SKM-1 (cell line): ENCODE measurements around the gene TPM3.
"Not testable (repeated sequence)": the region's sequence is repeated elsewhere in the genome, so short reads cannot be mapped to it uniquely, and the experiment has no call there.

Experiments used
- DNase-seq: peaks from one replicate; lab custom pipeline; 2025; ENCODE audit not compliant: unreplicated experiment; lab: John Stamatoyannopoulos, UW

Gene TPM3

GRCh38 chr1:154191990-154192461 lies at the start of gene TPM3:
Gene TPM3, minus strand, starts transcription at chr1:154192100. Its CDS starts 82 bp downstream, at chr1:154192018.
- peak; percentile 50 for DNase-seq

- no peak for DNase-seq
Measured at GRCh38 chr1:154240294-154240833, 48.5 kb upstream of the TPM3 start.

- no peak for DNase-seq
Measured at GRCh38 chr1:154239491-154239890, 47.6 kb upstream of the TPM3 start.

- DNase-seq = no peak
Measured at GRCh38 chr1:154237880-154238506, 46.1 kb upstream of the TPM3 start.

GRCh38 chr1:154237435-154237834 lies 45.5 kb upstream of the TPM3 start:
- DNase-seq = no peak

- DNase-seq = no peak
Measured at GRCh38 chr1:154236855-154237254, 45.0 kb upstream of the TPM3 start.

- DNase-seq = not testable (repeated sequence)
Measured at GRCh38 chr1:154233127-154233526, 41.2 kb upstream of the TPM3 start.

- not testable (repeated sequence) for DNase-seq
Measured at GRCh38 chr1:154231112-154231511, 39.2 kb upstream of the TPM3 start.

GRCh38 chr1:154225370-154225769 lies 33.5 kb upstream of the TPM3 start:
- DNase-seq = no peak

GRCh38 chr1:154223621-154224020 lies 31.7 kb upstream of the TPM3 start:
- DNase-seq = no peak

GRCh38 chr1:154222918-154223317 lies 31.0 kb upstream of the TPM3 start:
- no peak for DNase-seq

GRCh38 chr1:154222518-154222917 lies 30.6 kb upstream of the TPM3 start:
- DNase-seq = no peak

- DNase-seq = no peak
Measured at GRCh38 chr1:154221278-154222001, 29.5 kb upstream of the TPM3 start.

GRCh38 chr1:154220970-154221277 lies 29.0 kb upstream of the TPM3 start:
- DNase-seq = no peak

- DNase-seq = peak; percentile 100
Measured at GRCh38 chr1:154220071-154220969, 28.4 kb upstream of the TPM3 start, which contains the start of gene UBAP2L. Gene UBAP2L, plus strand, starts transcription at chr1:154220955. Its CDS starts 4,169 bp downstream, at chr1:154225124.

- DNase-seq = peak; percentile 26
Measured at GRCh38 chr1:154219541-154219940, 27.6 kb upstream of the TPM3 start.

- DNase-seq = no peak
Measured at GRCh38 chr1:154218545-154218944, 26.6 kb upstream of the TPM3 start.

GRCh38 chr1:154213274-154213673 lies 21.4 kb upstream of the TPM3 start:
- no peak for DNase-seq

- DNase-seq = no peak
Measured at GRCh38 chr1:154212083-154212482, 20.2 kb upstream of the TPM3 start.

- no peak for DNase-seq
Measured at GRCh38 chr1:154208677-154209388, 16.9 kb upstream of the TPM3 start.

- no peak for DNase-seq
Measured at GRCh38 chr1:154207262-154207661, 15.4 kb upstream of the TPM3 start.
